Measurements from ENCODE around the gene CELSR2.

The CELSR2 gene

GRCh38 chr1:109250454-109251276, 1.3 kb downstream of the CELSR2 start:
- in situ Hi-C loops (cut with MboI; ENCODE audit: low sequenced_read_pairs) = no loop called here

GRCh38 chr1:109251277-109252166, 2.2 kb downstream of the CELSR2 start:
- in situ Hi-C loops (cut with MboI; ENCODE audit: low sequenced_read_pairs) = no loop called here

GRCh38 chr1:109252167-109252892, 3.0 kb downstream of the CELSR2 start:
- in situ Hi-C loops (cut with MboI; ENCODE audit: low sequenced_read_pairs) = no loop called here

- in situ Hi-C loops (cut with MboI; ENCODE audit: low sequenced_read_pairs) = no loop called here
Measured at GRCh38 chr1:109252893-109253802, 3.8 kb downstream of the CELSR2 start.

GRCh38 chr1:109253803-109254620, 4.7 kb downstream of the CELSR2 start:
- in situ Hi-C loops (cut with MboI; ENCODE audit: low sequenced_read_pairs) = no loop called here

GRCh38 chr1:109254621-109255096, 5.3 kb downstream of the CELSR2 start:
- in situ Hi-C loops (cut with MboI; ENCODE audit: low sequenced_read_pairs) = no loop called here

- in situ Hi-C loops (cut with MboI; ENCODE audit: low sequenced_read_pairs) = no loop called here
Measured at GRCh38 chr1:109255097-109255651, 5.8 kb downstream of the CELSR2 start.

- in situ Hi-C loops (cut with MboI; ENCODE audit: low sequenced_read_pairs) = no loop called here
Measured at GRCh38 chr1:109255678-109256077, 6.3 kb downstream of the CELSR2 start.

GRCh38 chr1:109256085-109256484, 6.7 kb downstream of the CELSR2 start:
- in situ Hi-C loops (cut with MboI; ENCODE audit: low sequenced_read_pairs) = no loop called here

GRCh38 chr1:109256971-109257681, 7.8 kb downstream of the CELSR2 start:
- in situ Hi-C loops (cut with MboI; ENCODE audit: low sequenced_read_pairs) = no loop called here

GRCh38 chr1:109257682-109258421, 8.5 kb downstream of the CELSR2 start:
- in situ Hi-C loops (cut with MboI; ENCODE audit: low sequenced_read_pairs) = no loop called here

- in situ Hi-C loops (cut with MboI; ENCODE audit: low sequenced_read_pairs) = no loop called here
Measured at GRCh38 chr1:109258481-109259466, 9.4 kb downstream of the CELSR2 start.

- in situ Hi-C loops (cut with MboI; ENCODE audit: low sequenced_read_pairs) = no loop called here
Measured at GRCh38 chr1:109259674-109260557, 10.6 kb downstream of the CELSR2 start.

GRCh38 chr1:109261006-109261405, 11.7 kb downstream of the CELSR2 start:
- in situ Hi-C loops (cut with MboI; ENCODE audit: low sequenced_read_pairs) = no loop called here

- in situ Hi-C loops (cut with MboI; ENCODE audit: low sequenced_read_pairs) = no loop called here
Measured at GRCh38 chr1:109261578-109261977, 12.2 kb downstream of the CELSR2 start.
